ENCODE measurements around the gene ANG.

DNA sequence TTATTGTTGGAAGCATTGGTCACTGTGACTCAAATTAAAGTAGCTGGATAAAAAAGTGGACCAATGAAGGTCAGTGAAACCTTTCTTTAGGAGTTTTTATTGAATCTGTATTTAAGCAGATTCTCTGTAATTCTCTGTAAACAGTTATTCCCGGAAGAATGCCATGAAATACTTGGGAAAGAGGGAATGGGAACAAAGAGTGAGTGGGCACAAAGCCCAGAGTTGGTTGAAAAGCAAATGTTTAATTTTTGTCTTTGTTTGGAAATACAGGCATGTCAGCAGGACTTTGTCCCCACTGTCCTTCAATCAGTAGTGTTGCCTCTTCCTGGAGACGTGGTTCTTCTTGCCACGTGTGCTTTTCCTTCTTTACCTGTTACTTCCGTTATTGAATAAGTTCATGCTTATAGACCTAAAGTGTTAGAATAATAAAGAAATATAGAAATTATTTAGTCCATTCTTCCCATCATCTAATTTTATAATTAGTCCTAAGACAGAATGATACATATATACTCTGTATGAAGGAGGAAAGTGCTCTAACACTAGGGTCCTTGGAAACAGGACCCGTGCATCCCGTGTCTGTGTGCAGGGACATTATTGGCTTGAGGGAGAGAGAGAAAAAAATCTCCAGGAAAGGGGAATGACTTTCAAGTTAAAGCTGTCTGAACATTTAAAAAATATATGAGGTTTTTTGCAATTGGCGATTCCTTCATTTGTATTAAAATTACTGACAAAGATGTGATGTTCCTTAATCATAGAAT is 2.0 kb upstream of the ANG start:
- TF ChIP-seq, protein P1, sequence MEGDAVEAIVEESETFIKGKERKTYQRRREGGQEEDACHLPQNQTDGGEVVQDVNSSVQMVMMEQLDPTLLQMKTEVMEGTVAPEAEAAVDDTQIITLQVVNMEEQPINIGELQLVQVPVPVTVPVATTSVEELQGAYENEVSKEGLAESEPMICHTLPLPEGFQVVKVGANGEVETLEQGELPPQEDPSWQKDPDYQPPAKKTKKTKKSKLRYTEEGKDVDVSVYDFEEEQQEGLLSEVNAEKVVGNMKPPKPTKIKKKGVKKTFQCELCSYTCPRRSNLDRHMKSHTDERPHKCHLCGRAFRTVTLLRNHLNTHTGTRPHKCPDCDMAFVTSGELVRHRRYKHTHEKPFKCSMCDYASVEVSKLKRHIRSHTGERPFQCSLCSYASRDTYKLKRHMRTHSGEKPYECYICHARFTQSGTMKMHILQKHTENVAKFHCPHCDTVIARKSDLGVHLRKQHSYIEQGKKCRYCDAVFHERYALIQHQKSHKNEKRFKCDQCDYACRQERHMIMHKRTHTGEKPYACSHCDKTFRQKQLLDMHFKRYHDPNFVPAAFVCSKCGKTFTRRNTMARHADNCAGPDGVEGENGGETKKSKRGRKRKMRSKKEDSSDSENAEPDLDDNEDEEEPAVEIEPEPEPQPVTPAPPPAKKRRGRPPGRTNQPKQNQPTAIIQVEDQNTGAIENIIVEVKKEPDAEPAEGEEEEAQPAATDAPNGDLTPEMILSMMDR (IDR thresholded peaks at IDR 0.05), result no peak
- no peak for TF ChIP-seq POLR2A (IDR thresholded peaks at IDR 0.05)
